SKM-1 (cell line): ENCODE results near the gene CFAP97D2.
"Not testable (repeated sequence)": the region's sequence is repeated elsewhere in the genome, so short reads cannot be mapped to it uniquely, and the experiment has no call there.

ENCODE experiments used
- DNase-seq: peaks from one replicate; lab custom pipeline; 2025; ENCODE audit not compliant: unreplicated experiment; lab: John Stamatoyannopoulos, UW

The CFAP97D2 gene

DNA sequence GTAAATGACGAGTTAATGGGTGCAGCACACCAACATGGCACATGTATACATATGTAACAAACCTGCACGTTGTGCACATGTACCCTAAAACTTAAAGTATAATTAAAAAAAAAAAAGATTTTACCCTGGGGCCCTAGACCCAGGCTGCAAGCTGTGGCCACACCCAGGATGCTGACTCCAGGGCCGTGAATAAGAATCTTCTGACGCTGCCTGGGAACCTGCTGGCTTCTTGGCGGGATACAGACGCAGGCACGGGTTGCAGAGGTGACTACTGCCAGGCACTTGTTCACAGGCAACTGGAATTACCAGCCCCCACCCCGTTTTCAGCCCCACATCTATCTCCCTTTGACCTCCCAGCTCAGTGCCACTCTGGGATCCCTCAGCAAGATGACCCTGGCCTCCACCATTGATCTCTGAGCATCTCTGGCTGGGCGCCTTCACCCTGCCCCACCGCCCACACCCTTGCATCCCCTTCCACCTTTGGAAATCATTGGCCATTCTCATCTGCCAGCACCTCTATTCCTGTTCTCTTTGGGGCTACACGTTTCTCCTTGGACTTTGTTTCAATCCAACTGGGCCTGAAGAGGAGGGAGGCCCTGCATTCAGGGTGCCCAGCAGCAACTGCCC is 21.1 kb upstream of the CFAP97D2 start:
- DNase-seq = no peak

DNA sequence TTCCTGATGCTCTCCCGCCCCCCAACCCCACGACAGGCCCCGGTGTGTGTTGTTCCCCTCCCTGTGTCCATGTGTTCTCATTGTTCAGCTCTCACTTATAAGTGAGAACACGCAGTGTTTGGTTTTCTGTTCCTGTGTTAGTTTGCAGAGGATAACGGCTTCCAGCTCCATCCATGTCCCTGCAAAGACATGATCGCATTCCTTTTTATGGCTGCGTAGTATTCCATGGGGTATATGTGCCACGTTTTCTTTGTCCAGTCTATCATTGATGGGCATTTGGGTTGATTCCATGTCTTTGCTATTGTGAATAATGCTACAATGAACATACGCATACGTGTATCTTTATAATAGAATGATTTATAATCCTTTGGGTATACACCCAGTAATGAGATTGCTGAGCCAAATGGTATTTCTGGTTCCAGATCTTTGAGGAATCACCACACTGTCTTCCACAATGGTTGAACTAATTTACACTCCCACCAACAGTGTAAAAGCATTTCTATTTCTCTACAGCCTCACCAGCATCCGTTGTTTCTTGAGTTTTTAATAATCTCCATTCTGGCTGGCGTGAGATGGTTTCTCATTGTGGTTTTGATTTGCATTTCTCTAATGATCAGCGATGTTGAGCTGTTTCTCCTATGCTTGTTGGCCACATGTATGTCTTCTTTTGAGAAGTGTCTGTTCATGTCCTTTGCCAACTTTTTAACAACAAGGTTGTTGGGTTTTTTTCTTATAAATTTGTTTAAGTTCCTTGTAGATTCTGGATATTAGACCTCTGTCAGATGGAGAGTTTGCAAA is 20.0 kb upstream of the CFAP97D2 start:
- DNase-seq = not testable (repeated sequence)

GRCh38 chr13:114161028-114161556 is 18.0 kb upstream of the CFAP97D2 start:
- DNase-seq = no peak

DNA sequence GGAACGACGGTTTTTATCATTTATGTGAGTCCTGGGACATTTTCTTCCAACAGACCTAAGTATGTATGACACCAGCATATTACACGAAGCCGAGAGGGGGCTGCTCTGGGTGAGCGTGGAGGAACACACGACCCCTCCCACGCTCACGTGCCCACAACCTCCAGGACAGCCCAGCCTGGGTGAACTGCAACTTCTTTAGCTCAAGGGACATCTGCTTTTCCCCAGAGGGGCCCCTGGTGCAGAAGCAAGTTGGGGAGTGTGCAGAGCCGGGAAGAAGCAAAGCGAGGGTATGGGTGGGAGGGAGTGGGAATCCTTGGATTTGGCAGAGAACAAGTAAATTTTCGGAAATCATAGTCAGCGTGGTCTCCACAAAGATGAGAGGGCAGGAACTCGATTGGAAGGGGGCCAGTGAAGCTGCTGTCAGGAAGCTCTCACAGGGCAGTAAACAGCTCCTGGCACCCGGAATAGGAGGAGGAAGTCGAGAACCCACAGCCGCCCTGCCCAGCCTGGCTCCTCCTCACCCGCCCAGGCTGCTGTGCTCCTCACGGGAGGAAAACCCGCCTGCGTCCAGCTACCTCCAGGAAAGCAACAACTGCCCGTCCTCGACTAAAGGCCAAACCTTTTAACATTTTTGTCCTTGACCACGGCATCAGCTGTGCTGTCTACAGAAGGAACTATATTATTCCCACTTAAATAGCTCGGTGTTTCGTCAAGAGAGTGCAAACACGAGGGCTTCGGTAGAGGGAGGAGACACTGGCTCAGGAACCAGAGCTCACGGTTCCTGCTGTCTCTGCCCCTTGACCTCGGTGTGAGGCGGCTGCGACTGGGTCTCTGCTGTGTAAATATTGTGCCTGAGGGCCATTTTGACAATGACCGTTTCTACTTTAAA is 17.2 kb upstream of the CFAP97D2 start:
- DNase-seq = peak; percentile 71

DNA sequence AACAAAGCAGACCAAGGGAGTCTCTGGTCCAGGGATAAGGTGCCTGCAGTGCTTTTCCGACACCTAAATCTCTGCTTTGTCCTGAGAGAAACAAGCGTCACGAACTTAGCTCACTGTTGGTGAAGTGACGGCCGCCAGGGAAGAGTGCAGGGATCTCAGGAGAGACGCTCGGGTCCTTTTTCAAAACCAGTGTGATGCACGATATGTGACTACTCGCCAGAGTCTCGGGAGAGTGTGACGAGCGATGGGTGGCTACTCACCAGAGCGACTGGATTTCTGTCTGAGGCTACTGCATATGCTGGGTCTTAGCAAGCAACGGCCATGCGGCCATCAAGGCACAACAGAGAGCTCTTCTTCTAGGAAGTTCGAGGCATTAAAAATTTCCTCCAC is 16.5 kb upstream of the CFAP97D2 start:
- DNase-seq = no peak

GRCh38 chr13:114164053-114164452 is 15.0 kb upstream of the CFAP97D2 start:
- DNase-seq = no peak

DNA sequence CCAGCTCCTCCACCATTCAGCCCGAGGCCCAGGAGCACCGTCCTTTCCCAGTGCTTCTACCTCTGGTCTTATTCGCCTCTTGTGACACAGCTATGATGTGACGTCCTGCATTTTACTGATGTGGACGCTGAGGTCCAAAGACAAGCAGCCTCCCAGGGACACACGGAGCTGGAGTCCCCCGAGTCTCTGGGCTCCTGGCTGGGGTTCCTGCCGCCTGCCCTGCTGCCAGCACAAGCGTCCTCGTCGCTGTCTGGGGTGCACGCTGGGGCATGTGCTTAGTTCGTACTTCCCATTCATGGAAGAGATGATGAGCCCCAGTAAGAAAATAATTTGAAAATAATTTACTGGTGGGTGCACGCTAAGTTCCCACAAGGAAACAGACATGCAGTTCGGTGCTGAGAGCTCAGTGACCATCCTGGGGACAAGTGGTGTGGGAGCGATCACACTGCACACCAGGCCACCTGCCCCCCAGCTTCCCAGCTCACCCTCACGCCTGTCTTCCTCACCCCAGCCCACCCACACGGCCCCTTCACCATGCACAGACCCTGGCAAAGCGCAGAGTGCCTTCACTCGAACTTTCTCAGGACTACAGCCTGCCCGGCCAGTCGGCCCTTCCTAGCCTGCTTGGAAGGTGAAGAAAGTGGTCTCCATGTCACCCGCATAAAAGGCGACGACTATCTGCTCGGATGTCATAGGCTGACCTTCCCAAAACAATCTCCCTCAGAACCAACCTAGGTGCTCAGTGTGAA is 14.2 kb upstream of the CFAP97D2 start:
- no peak for DNase-seq

- no peak for DNase-seq
Observed at GRCh38 chr13:114166381-114167131, 12.5 kb upstream of the CFAP97D2 start.

DNA sequence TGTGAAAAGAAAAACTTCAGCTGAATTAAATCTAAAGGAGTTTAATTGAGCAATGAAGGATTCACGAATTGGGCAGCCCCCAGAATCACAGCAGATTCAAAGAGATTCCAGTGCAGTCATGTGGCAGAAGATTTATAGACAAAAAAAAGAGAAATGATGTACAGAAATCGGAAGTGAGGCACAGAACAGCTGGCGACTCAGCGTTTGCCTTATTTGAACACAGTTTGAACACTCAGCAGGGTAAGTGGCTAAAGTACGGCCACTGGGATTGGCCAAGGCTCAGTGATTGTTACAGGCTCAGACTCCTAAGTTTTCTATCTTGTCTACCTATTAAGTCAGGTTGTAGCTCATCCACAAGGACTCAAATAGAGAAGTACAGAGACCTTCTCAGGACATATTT is 11.6 kb upstream of the CFAP97D2 start:
- DNase-seq = no peak

DNA sequence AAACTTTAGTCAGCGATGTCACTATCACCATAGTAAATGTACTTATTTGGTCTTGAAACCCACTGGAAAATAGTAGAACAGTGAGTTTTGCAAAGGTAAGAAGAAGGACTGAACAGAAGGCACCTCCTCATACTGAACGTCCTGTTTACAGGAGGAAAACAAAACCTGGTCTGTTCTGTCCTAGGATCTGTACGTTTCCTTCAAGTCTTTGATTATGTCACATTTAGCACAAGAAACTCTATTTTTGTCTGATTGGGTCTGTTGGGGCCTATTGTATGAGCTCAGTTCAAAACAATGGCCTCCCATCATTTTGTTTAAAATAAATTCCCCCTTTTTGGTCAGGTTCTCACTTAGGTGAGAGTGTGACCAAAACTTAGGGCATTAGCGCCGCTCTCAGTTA is 11.2 kb upstream of the CFAP97D2 start:
- DNase-seq = no peak

- DNase-seq = no peak
Observed at GRCh38 chr13:114173272-114173671, 5.8 kb upstream of the CFAP97D2 start.

DNA sequence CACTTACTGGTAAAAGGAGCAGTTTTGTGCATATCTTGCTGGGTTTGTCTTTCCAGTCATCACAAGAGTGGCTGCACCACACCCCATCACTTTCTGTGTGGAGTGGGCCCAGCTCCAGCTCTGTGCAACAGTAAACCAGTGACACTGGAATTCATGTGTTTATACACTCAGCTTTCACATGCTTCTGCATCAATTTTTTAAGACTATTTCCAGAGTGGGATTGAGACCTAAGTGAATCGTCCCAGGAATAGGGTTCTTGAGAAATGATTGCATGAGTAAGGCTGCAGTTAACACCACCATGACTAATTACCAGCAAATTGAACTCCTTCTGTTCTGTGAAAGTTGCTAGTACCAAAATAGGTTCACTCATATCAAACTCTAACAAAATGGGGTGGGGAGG is 5.3 kb upstream of the CFAP97D2 start:
- no peak for DNase-seq

DNA sequence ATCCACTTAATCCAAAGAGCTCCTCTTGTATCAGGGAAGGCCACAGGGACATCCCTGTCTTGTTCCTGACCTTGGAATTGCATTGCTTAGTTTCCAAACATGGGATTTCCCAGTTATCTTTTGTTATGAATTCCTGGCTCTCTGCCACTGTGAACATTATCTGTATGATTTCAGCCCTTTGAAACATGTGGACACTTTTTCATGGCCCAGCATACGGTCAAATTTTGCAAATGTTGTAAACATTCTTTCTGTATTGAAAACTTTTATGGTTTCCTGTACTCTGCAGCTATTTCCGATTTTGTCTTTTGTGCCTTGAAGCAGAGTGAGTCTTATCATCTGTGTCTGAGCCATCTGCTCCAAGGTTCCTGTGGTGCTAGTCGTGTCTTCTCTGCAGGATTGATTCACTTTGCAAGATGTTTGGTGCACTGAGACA is 4.5 kb upstream of the CFAP97D2 start:
- DNase-seq = no peak

DNA sequence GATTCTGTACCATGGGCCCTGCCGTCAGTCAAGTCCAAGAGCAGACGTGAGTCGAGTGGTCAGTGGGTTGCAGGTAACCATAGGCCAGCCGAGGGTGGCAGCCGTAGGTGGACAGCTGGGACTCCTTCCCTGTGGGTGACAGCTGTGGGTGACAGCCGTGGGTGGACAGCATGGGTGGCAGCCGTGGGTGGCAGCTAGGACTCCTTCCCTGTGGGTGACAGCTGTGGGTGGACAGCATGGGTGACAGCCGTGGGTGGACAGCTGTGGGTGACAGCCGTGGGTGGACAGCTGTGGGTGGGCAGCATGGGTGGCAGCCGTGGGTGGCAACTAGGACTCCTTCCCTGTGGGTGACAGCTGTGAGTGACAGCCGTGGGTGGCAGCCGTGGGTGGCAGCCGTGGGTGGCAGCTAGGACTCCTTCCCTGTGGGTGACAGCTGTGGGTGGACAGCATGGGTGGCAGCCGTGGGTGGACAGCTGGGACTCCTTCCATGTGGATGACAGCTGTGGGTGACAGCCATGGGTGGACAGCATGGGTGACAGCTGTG is 2.6 kb upstream of the CFAP97D2 start:
- not testable (repeated sequence) for DNase-seq

- no peak for DNase-seq
Observed at GRCh38 chr13:114177245-114178010, 1.6 kb upstream of the CFAP97D2 start.

DNA sequence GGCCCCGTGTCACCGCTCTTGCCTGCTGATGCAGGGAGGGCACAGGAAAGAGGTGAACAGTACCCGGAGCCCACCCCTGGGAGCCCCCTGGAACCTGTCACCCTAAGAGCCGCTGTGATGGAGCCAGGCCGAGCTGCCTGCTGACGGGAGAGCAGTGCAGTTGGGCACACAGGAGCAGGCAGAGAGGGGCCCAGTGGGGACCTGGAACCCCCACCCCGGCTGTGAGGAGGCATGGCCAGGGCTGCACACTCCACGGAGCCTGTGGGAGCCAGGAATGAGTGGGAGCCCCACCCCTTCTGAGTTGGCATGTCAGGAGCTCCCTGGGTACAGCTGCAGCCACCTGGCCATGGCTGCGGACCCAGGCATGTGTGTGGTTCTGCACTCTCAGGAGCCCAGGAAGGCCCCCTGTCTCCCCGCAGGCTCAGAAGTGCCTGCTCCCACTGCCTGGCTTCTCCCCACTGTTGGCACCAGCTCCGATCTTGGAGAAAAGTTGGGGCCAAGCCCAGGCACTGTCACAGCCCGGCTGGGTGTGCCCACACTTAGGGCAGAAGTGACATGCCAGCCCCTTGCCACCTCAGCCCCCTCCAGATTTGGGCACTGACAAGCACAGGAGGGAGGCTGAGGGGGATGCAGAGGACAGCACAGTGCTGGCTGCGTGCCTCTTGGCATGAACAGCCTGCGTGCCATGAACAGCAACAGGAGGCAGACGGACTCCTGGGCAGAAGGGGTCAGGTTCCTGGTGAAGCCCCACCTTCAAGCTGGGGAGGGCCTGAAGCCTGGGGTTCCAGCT is 6.3 kb downstream of the CFAP97D2 start:
- no peak for DNase-seq

DNA sequence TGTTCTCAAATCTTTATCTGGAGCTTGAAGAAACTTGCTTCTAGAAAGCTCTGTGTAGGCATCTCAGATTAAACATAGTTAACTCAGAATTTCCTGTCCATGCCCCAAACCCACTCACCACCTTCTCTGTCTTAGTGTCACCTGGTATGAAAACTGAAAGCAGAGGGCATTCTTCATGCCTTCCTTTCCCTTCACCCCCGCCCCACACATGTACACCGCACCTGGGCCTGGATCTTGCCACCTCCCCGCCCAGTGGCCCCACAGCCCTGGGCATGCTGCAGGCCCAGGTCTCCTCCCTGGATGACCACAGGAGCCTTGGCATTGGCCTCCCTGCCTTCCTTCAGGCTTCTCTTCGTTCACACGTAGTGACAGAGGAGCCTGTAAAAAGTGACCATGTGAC is 15.8 kb downstream of the CFAP97D2 start:
- no peak for DNase-seq

DNA sequence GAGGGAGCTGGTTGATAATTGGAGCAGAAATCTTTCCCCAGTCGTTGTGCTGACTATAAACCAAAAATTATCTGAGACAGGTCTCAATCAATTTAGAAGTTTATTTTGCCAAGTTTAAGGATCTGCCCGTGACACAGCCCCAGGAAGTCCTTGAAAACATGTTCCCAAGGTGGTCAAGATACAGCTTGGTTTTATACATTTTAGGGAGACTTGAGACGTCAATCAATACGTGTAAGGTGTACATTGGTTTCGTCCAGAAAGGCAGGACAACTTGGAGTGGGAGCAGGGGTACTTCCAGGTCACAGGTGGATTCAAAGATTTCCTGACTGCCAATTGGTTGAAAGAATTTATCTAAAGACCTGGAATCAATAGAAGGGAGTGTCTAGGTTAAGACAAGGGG is 17.6 kb downstream of the CFAP97D2 start:
- no peak for DNase-seq
